ENCODE data around the gene UBE2Q2. TPM values are rescaled to one million over a fixed set of nuclear protein-coding genes. Genes with fewer than 3 reads are reported as not detected.
A peak's percentile ranks its signal among the peaks of the same experiment; 100 is the strongest.

UBE2Q2 gene
- total and polyA plus RNA-seq, 2 of the 4 experiments (the other 2 are of a cell fraction) = 18.0 to 28.9 TPM

DNA sequence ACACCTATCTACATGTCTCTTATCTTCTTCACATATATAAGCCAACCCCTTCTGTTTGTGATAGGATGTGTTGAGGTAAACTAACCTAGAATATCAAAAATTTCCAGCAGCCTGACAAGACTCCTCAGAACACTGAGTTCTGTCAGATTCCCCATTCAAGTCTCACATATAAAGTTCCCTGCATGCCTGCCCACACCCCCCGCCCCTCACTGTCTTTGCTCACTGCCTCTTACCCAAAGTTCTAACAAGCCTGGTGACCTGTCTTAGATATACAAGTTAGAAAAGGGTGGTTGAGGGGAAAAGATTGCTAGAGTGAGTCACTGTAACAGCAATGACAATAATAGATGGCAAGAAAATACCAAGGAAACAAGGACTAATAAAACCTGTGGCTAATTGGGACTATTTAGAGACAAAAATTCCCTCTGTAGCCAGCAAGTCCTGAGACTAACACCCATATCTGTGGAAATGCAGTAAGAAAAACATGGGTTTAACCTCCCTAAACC, 100.5 kb downstream of the UBE2Q2 start:
- BruUV-seq (replicated peaks) = no TSS peak
- Histone ChIP-seq H3K18ac (ENCODE audit: low read depth, low read length) (no peak overlapping the region), H3K27ac (ENCODE audit: insufficient read depth, low read length) (no peak overlapping the region), H3K79me1 (ENCODE audit: low read depth in 1 of 2, low read length in 2 of 2) (no peaks in the 10 kb centered on the region), H3K36me3 (ENCODE audit: control insufficient read depth, insufficient read depth, low read length) (no peaks in the 10 kb centered on the region), H4K5ac (ENCODE audit: low read depth, low read length) (no peak overlapping the region), H2BK15ac (ENCODE audit: low read depth, low read length) (no peak overlapping the region), H3K4me2 (ENCODE audit: low read depth, low read length) (no peak overlapping the region), H4K20me1 (ENCODE audit: insufficient read depth, low read length) (no peaks in the 10 kb centered on the region), H4K91ac (ENCODE audit: insufficient read depth, low read depth, low read length) (no peak overlapping the region), H2AK9ac (replicated peaks; ENCODE audit: low read depth, low read length, poor library complexity) (no peak overlapping the region), H3K4me3 (ENCODE audit: insufficient read depth, low read depth, low read length) (no peak overlapping the region), H2AFZ (replicated peaks; ENCODE audit: low read length, poor library complexity) (no peak overlapping the region), H3K9ac (ENCODE audit: low read depth, low read length) (no peak overlapping the region), H2BK20ac (ENCODE audit: low read depth, low read length) (no peak overlapping the region), H2BK5ac (ENCODE audit: low read depth, low read length, poor library complexity, severe bottlenecking) (no peak overlapping the region), H3K23ac (ENCODE audit: low read depth, low read length) (no peak overlapping the region), H3K4ac (ENCODE audit: low read depth, low read length) (no peak overlapping the region), H3K4me1 (ENCODE audit: control insufficient read depth, insufficient read depth, low read length) (peaks cover 3% of the 10 kb centered on the region; the same call in 1 of the 2 replicates), H2AK5ac (ENCODE audit: low read depth, low read length) (no peak overlapping the region), H3K9me1 (ENCODE audit: insufficient read depth, low read length) (peaks cover 6% of the 10 kb centered on the region), H3K14ac (replicated peaks; ENCODE audit: low read depth, low read length) (no peak overlapping the region), H3K56ac (ENCODE audit: extremely low read depth, insufficient read depth, low read length) (no peak overlapping the region), H3K27me3 (ENCODE audit: control insufficient read depth, insufficient read depth, low read length) (no peaks in the 10 kb centered on the region), H3K9me3 (ENCODE audit: control insufficient read depth, insufficient read depth, low read length) (no peaks in the 10 kb centered on the region), H4K8ac (ENCODE audit: low read depth in 2 of 2, low read length in 2 of 2) (no peak overlapping the region), H2BK120ac (ENCODE audit: low read depth, low read length) (no peak overlapping the region)
- in situ Hi-C loops (cut with MboI; ENCODE audit: low sequenced_read_pairs) = no loop called here
- intact Hi-C loops (cut with micrococcal nuclease) = loop anchor here (10.0 kb wide), 1 partner anchor 191 kb away; no protein-coding TSS in a partner anchor
- ATAC-seq (ENCODE audit: low read depth) (peak; percentile 8; the same call in 1 of the 2 replicates), DNase-seq (peak; percentile 42)
- ChIA-PET POLR2A (ENCODE audit: unreplicated experiment) (no interaction called here), CTCF (interaction anchor here (1.0 kb wide), 1 partner anchor 9 kb away, joined by 3 read pairs; no protein-coding TSS in a partner anchor)
- WGBS, 2 experiments (ENCODE audit: extremely low coverage in 2 of 2, insufficient read length in 1 of 2) = no CpG with 5 or more reads among the region's 1 CpG
- TF ChIP-seq FOS (IDR thresholded peaks at IDR 0.05; ENCODE audit: low read depth, low read length) = 0 out of 2 replicates have a peak, but pooled peaks have one; percentile 5
- TF ChIP-seq MAFK (IDR thresholded peaks at IDR 0.05; ENCODE audit: low read depth, low read length) = no peak
- no peak for TF ChIP-seq POLR2A (IDR thresholded peaks at IDR 0.05; ENCODE audit: low read depth, low read length)
- dilution Hi-C loops (cut with HindIII; ENCODE audit: low sequenced_read_pairs, unreplicated experiment) = no loop called here
